Stimulated activated CD8-positive, alpha-beta memory T cell treated with anti-CD3 and anti-CD28 coated beads, Interleukin-15, amount 100 ng/mL, for 24 hours (primary cell): ENCODE results near the gene CCAR1.
"Not testable (repeated sequence)": the region's sequence is repeated elsewhere in the genome, so short reads cannot be mapped to it uniquely, and the experiment has no call there.

Source experiments
- DNase-seq: peaks from one replicate; pipeline ENCODE4 v3.0.0-alpha.2; 2020; ENCODE audit warnings: low read depth

The CCAR1 gene

DNA sequence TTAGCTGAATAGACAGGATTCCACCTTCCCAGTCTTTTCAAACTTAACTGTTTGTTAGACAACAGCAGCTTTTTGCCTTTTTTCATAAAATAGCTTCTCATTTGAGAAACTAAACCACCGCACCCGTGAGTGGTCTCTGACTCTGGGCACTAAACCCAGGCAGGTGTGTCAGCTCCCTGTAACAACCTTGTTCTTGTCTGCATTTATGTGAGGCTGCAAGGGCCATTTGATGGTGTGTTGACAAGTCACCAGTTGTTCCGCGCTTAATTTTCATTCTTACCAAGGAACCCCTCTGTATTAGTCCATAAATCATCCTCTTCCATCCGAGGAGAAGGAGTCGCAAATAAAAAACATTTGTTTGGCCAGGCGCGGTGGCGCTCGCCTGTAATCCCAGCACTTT lies 107.8 kb downstream of the CCAR1 start:
- DNase-seq: no peak

DNA sequence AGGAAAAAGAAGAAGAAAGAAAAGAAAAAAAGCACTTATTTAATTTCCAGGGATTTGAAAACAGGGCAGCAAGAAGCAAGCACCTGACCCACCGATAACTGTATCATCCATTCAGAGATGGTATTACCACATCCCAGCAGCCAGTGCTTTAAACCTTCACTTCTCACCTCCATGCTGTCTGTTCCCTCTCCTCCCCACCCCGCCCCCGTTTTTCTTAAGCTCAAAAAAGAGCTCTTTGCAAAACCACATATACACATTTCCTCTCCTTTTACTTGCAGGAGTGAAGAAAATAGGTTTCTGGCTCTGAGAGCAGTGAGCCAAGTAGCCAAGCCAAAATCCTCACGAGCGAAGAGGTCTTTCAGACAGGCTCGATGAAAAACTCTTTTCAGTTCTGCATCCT lies 108.5 kb downstream of the CCAR1 start:
- no peak for DNase-seq

DNA sequence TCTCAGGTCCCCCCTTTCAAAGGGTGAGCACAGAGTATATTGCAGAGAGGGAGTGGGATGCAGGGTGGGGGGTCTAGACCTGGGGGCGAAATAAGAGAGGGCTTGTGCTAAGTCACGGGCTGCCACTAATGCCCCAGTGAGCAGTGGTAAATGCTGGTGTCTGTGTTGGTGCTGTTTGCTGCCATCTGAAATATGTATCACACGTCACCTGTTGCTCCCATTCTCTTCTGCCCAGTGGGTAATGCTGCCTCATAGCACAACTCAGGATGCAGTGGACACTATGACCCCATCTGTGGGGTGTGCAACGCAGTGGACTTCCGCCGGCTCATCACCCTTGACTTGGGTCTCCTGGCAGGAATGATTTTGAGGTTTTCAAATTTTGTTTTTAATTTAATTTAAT lies 108.9 kb downstream of the CCAR1 start:
- DNase-seq: no peak

DNA sequence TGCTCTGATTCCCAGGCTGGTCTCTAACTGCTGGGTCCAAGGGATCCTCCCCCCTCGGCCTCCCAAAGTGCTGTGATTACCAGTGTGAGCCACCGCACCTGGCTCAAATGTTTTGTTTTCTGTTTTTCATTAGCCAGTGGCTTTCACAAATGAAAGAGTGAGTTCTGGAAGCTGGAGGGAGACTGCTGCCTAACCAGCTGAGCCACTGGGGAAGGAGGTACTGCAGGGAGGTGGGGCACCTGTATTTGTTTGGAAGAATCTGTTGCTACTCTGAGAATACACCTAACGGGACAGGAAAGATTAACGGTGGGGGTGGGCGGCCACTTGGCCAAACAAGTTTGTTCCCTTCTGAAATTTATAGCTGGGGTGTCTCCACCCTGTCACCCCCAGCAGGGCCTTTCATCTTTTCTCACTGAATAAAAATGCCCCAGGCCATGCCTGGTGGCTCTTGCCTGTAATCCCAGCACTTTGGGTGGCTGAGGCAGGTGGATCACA lies 111.0 kb downstream of the CCAR1 start:
- no peak for DNase-seq

DNA sequence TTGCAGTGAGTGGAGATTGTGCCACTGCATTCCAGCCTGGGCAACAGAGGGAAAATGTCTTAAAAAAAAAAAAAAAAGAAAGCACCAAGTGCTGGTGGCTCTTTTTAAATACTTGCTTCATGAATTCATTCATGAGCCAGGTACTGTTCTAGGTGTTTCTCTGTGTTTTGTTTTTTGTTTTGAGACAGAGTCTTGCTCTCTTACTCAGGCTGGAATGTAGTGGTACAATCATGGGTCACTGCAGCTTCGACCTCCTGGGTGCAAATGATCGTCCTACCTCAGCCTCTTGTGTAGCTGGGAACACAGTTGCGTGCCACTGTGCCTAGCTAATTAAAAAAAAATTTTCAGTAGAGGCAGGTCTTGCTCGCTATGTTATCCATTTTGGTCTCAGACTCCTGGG lies 111.6 kb downstream of the CCAR1 start:
- DNase-seq: no peak

DNA sequence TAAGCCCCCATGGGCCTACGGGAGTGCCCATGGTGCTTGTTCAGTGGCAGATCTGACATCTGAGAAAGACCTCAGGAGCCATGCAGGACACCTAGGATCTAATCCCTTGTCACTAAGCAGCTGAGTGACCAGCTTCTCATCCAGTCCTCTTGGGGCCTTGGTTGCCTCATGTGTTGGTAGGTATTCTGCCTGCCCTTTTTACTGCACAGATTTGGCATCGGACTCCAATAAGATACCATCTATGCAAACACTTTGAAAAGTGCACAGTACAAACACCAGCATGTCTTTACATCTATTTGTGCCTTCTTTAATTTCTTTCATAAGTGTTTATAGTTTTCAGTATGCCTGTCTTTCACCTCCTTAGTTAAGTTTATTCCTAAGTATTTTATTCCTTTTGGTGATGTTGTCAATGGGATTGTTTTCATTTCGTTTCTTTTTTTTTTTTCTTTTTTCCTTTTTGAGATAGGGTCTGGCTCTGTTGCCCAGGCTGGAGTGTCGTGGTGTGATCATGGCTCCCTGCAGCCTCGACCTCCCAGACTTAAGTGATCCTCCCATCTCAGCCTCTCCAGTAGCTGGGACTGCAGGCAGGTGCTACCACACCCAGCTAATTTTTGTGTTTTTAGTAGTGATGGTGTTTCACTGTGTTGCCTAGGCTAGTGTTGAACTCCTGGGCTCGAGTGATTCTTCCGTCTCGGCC lies 116.7 kb downstream of the CCAR1 start:
- no peak for DNase-seq

DNA sequence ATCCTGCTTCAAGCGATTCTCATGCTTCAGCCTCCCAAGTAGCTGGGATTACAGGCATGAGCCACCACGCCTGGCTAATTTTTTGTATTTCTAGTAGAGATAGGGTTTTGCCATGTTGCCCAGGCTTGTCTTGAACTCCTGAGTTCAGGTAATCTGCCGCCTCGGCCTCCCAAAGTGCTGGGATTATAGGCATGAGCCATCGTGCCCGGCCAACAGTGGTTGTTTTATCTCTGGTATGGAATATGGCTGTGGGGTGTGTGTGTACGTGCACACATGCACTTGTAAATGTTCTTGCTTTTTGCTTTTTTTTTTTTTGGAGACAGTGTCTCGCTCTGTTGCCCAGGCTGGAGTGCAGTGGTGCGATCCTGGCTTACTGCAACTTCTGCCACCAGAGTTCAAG lies 119.6 kb downstream of the CCAR1 start:
- not testable (repeated sequence) for DNase-seq
